SK-N-MC (cell line): ENCODE data around the gene GPR75.

Source experiments
- EZH2 ChIP-seq: fragments of 200-600 bp; sonication (generic); IDR thresholded peaks from one replicate; pipeline ENCODE4 v1.6.1; 2017; ENCODE audit warnings: antibody characterized with exemption
- FOXP2 ChIP-seq: optimal IDR thresholded peaks from 2 replicates; pipeline ENCODE3; 2011; ENCODE audit warnings: mild to moderate bottlenecking, moderate library complexity; ENCODE audit not compliant: insufficient read depth; ENCODE audit errors: extremely low read length, control extremely low read depth
- POLR2AphosphoS5 ChIP-seq: IDR thresholded peaks from 2 replicates; pipeline ENCODE4 v1.6.1; 2012; ENCODE audit warnings: mild to moderate bottlenecking, low read depth, low read length, borderline replicate concordance

DNA sequence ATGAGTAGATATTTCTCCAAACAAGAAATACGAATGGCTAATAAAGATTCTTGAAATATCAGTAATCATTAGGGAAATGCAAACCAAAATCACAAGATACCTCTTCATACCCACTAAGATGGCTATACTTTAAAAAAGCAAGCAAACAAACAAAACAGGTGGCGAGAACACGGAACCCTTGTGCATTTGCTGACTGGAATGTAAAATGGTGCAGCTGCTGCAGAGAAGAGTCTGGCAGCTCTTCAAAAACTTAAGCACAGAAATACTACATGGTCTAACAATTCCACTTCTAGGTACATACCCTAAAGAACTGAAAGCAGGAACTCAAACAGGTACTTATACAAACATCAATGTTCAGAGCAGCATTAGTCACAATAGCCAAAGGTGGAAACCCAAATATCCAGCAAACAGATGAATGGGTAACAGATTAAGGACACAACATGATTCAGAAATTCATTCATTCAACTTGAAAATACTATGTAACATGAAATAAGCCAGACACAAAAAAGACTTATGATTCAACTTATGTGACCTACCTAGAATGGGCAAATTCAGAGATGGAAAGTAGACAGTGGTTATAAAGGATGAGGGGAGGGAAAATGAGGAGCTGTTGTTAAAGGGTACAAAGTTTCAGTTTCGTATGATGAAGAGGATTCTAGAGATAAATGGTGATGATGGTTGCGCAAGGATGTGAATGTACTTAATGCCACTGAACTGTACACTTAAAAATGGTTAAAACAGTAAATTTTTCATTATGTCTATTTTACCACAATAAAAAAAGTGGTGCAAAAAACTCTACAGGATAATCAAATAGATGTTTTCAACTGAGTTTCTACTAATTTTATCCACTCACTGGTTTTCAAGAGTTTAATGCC, 26.9 kb upstream of the GPR75 start:
- no peak for TF ChIP-seq POLR2AphosphoS5
- no peak for TF ChIP-seq EZH2
- TF ChIP-seq FOXP2 = no peak
